Transverse colon (tissue), 4 donors: ENCODE measurements around the gene KCTD20.

Experiments
- EP300 ChIP-seq: sonication (generic); formaldehyde crosslinking; IDR thresholded peaks from one replicate; pipeline ENCODE4 v1.6.1; 2017; ENCODE audit warnings: antibody characterized with exemption, low read depth
- POLR2A ChIP-seq: fragments of 450-650 bp; IDR thresholded peaks from one replicate; pipeline ENCODE4 v1.6.1; 2016; ENCODE audit warnings: antibody characterized with exemption, mild to moderate bottlenecking, moderate library complexity
- POLR2AphosphoS5 ChIP-seq, 3 donors: sonication (generic); formaldehyde crosslinking; IDR thresholded peaks; one replicate each; pipeline ENCODE4 v1.6.1; 2016; ENCODE audit warnings: antibody characterized with exemption in 3 of 3
- TF ChIP-seq, protein P1 (sequence below), 5 experiments: fragments of 200-600 bp in 3 of 5; fragments of 450-650 bp in 2 of 5; sonication (generic) in 3 of 5; IDR thresholded peaks; 1 replicate in 2 of 5; 2 replicates in 3 of 5; pipeline ENCODE4 v1.5.1; 2016 to 2017; ENCODE audit warnings: antibody characterized with exemption in 5 of 5, inconsistent platforms in 3 of 5, mild to moderate bottlenecking in 2 of 5, moderate library complexity in 1 of 5

DNA sequence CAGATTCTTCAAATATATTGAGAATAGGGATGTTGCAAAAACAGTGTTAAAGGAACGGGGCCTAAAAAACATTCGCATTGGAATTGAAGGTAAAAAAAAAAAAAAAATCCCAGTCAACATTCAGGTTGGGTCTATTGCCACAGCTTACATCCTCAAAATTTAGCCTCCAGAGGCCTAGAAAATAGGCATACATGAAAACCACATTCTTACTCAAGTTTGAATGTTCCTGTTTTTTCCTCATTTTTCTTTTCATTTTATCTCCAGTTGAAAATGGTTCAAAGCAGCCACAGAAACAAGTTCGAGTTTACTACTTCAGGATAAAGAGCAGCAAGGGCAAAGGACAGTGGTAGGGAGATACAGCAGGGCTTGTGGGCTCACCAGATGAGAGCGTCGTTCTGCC, 41.9 kb downstream of the KCTD20 start:
- TF ChIP-seq POLR2AphosphoS5 (IDR thresholded peaks at IDR 0.05), result no peak
- no peak for TF ChIP-seq EP300
- TF ChIP-seq, protein P1, sequence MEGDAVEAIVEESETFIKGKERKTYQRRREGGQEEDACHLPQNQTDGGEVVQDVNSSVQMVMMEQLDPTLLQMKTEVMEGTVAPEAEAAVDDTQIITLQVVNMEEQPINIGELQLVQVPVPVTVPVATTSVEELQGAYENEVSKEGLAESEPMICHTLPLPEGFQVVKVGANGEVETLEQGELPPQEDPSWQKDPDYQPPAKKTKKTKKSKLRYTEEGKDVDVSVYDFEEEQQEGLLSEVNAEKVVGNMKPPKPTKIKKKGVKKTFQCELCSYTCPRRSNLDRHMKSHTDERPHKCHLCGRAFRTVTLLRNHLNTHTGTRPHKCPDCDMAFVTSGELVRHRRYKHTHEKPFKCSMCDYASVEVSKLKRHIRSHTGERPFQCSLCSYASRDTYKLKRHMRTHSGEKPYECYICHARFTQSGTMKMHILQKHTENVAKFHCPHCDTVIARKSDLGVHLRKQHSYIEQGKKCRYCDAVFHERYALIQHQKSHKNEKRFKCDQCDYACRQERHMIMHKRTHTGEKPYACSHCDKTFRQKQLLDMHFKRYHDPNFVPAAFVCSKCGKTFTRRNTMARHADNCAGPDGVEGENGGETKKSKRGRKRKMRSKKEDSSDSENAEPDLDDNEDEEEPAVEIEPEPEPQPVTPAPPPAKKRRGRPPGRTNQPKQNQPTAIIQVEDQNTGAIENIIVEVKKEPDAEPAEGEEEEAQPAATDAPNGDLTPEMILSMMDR (IDR thresholded peaks at IDR 0.05), result no peak
- no peak for TF ChIP-seq POLR2A
